ENCODE measurements around the gene SAFB2.
A peak's percentile ranks its signal among the peaks of the same experiment; 100 is the strongest.
"Not testable (repeated sequence)": the region's sequence is repeated elsewhere in the genome, so short reads cannot be mapped to it uniquely, and the experiment has no call there.

SAFB2 gene

DNA sequence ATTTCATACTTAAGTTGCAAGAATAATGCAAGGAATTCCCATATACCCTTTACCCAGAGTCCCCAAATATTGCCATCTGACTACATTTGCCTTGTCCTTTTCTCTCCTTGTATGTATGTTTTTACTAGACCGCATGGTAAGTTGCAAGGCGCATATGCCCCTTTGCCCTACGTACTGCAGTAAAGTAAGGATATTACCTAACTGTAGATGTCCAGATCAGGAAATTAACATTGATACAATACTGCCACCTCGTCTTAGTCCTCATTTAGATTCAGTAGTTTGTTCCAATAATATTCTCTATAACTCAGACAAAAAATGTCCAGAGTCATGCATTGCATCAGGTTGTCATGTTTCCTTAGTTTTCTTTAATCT, 9.7 kb upstream of the SAFB2 start:
- no peak for DNase-seq

DNA sequence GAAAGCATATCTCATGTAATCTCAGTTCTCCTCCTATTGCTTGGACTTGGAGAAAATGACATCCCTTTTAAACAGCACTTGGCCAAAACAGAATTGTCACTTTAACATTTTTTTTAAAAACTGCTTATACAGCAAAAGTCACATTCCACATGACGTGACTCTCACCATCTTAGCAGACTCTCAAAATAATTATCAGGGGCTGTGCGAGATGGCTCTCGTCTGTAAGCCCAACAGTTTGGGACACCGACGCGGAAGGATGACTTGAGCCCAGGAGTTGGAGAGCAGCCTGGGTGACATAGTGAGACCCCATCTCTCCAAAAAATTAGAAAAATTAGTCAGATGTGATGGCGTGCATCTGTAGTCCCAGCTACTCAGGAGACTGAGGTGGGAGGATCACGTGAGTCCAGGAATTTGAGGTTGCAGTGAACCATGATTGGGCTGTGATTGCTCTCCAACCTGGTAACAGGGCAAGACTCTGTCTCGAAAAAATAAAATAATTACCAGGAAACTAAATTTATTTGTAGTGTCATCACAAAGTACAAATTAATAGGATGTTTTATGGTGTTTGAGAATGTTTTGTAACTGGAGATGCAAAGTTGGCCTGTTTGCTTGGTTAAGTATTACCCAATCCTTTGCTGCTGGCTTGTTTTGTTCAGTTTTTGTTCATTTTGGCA, 9.1 kb upstream of the SAFB2 start:
- no peak for DNase-seq

DNA sequence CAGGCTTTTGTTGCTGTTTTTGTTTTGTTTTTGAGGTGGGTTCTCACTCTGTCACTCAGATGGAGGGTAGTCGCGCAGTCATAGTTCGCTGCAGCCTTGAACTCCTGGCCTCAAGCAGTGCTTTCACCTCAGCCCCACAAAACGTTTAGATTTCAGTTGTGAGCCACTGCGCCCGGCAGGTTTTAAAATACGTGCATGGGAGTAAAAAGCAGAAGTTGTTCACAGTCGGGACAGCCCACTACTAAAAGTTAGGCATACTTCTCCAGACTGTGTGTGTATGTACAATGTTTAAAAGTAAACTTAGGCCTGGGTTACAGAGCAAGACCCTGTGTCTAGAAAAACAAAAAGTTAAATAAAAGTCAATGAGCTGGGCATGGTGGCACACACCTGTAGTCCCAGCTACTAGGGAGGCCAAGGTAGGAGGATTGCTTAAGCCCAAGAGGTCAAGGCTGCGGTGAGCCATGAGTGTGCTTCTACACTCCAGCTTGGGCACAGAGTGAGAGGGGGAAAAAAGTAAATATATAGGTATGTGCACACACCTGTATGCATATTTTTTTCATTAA, 6.4 kb upstream of the SAFB2 start:
- no peak for DNase-seq

DNA sequence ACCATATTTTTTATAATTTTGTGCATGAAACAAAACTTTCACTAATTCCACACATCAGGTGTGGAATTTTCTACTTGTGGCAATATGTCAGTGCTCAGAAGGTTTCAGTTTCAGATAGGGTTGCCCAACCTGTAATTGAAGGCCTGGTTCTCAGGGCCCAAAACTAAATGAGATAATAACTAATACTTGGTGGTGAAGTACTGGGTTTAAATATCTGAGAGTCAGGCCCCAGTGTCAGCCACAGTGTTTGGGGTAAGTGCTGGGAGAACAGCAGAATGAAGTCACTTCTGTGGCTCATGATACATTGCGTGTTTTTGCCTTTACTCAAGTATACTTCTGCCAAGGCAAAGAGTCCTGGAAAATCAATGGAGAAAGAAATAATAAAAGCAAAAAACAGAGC, 5.9 kb upstream of the SAFB2 start:
- no peak for DNase-seq

DNA sequence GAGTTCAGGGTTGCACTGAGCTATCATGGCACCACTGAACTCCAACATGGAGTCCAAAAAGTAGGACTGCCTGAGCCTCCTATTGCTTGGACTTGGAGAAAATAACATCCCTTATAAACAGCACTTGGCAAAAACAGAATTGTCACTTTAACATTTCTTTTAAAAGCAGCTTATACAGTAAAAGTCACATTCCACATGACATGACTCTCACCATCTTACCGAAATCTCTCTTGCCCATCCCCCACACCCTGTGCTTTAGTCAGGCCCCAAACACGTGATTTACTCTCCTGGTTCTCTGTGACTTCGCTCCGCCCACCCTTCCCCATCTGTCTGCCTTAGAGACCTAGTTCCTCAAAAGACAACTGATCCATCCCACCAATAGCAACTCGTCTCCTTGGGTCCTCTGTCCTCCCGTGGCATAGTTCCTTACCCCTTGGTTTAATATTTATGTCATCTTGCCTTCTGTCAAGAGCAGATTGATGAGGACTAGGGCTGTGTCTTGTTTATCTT, 4.9 kb upstream of the SAFB2 start:
- DNase-seq: no peak

DNA sequence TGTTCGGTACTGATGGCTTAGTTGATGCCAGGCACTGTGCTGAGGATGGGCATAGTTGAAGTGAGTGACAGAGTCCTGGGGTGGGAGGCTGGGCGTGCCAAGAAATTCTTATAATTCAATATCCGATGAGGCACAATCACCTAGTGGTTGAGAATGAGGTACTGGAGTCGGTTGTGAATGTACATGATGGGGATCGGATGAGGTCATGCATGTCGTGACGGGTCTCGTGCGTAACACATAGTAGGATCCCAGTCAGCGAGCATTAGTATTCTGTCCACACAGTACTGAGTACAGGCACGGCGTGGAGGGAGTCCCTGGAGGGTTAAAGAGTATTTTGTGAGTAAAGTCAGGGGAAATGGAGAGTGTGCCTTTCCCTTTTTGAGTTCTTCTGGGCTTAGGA, 3.1 kb upstream of the SAFB2 start:
- DNase-seq: no peak

GRCh38 chr19:5624741-5625278, 2.2 kb upstream of the SAFB2 start:
- no peak for DNase-seq

- DNase-seq: no peak
These were observed 1.6 kb upstream of the SAFB2 start for GRCh38 chr19:5624018-5624663.

DNA sequence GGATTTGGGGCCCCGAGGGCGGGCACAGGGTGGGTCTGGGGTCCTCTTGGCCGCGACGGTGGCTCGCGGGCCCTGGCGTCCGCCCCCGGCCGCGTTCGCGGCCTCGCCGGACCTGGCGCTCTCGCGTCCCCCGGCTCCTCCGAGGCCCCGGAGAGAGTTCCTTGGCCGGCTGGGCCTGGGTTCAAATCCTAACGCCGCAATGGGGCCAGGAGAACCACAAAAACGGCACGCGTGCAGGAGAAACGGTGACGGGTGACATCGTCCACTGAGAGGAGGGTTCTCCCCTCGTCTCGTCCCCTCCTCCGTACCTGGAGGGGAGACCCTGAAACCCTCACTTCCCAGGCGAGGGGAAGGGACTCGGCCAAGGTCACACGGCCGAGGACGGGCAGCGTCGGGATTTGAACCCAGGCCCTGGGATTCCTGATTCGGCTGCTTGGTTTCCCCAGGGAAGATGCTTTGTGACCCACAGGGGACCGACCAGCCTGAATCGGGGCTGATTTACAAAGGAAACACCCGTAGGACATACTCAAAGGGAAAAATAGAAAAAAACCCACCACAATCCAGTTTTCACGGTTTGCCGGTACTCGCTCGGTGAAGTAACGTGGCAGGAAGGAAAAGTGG, 931 bp upstream of the SAFB2 start:
- DNase-seq: peak; percentile 17

GRCh38 chr19:5621945-5622464, 571 bp downstream of the SAFB2 start:
- no peak for DNase-seq

GRCh38 chr19:5621311-5621944, 1.1 kb downstream of the SAFB2 start:
- no peak for DNase-seq

DNA sequence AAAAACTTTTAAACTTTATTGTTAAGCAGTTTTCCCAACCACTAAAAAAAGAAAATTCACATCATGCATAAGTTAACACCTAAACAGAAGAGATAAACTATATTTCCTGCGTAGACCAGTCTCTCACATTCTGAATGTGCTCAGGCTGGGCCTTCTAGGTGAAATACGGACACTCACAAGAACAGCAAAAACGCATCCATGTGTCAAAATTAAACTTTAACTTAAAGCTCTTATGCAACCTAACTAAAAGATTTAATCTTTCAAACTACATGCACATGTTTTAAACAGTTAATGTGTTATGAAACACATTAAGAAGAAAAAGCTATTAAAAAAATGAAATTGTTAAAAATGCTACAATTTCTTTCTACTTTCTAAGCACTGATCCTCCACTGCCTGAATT, 2.6 kb downstream of the SAFB2 start:
- no peak for DNase-seq

DNA sequence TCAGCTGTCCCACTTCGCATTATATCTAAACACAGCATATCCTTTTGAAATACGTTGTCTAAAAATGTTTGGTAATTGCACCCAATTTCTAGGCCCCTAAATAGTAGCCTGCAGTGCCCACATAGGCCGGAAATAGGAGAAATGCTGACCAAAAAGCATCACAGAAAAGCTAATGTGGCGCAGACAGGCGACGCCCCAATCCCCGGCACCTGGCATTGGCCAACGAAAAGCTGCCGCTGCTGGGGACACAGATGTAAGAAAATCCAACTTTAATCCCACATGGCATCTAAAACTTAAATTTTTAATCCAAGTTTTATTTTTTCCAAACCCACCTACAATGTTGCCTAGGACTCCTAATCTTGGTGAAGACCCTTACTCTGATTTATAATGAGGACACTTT, 4.0 kb downstream of the SAFB2 start:
- no peak for DNase-seq

DNA sequence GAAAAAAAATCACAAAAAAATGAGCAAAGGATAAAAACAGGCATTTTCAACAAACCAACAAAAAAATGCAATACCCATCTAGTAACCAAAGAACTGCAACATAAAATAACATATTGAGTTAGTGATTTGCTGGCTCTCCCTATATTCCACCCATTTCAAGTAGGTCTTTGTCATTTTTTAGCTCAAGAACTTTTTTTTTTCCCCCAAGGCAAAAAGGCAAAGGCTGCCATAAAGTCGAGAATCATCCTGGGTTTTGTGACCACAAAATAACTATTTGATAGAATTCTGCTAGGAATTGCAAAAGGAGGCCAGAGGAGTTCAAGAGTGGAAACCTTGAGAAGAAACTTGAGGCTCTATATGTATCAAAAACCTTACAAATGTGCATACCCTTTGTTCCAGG, 5.5 kb downstream of the SAFB2 start:
- DNase-seq: no peak

DNA sequence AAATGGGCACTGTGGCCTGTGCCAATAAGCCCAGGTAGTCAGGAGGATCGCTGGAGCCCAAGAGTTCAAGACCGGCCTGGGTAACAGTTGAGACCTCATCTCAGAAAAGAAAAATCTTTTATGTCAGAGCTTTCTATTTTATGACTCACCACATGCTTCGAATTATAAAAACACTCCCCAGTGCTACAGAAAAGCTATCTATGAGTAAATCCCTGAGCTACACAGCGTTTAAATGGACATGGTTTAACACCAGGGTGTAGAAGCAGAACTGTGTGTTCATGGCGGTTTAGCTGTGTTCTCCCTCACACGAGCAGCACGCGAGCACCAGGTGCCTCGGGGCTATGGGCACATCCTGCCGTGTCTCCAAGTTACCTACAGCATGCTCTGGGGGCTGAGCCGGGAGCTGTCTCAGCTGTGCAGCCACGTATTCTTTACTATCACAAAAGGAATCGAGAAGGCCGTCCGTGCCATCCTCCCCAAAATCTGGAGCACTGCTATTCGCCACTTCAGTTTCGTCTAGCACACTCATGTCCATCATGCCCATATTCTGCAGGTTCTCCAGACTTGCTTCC, 6.7 kb downstream of the SAFB2 start:
- no peak for DNase-seq

- DNase-seq: no peak
These were observed 9.4 kb downstream of the SAFB2 start for GRCh38 chr19:5612891-5613865.

GRCh38 chr19:5609881-5610448, 12.6 kb downstream of the SAFB2 start:
- no peak for DNase-seq

DNA sequence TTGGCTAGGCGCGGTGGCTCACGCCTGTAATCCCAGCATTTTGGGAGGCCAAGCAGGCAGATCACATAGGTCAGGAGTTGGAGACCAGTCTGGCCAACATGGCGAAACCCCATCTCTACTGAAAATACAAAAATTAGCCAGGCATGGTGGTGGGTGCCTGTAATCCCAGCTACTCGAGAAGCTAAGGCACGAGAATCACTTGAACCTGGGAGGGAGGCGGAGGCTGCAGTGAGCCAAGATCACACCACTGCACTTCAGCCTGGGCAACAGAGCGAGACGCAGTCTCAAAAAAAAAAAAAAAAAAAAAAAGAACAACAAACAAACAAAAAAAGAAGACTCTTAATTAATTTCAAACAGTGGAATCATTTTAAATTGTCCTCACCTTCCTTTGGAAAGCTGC, 13.8 kb downstream of the SAFB2 start:
- DNase-seq: not testable (repeated sequence)

GRCh38 chr19:5608291-5608690, 14.3 kb downstream of the SAFB2 start:
- no peak for DNase-seq

GRCh38 chr19:5607318-5608275, 15.0 kb downstream of the SAFB2 start:
- DNase-seq: no peak
